K562 (cell line): ENCODE data around the gene ID2. TPM values are rescaled to one million over a fixed set of nuclear protein-coding genes. Genes with fewer than 3 reads are reported as not detected.
A peak's percentile ranks its signal among the peaks of the same experiment; 100 is the strongest.

Experiments used
- ATAC-seq: fragments of 200-7000 bp; cut with Tn5 transposase; 3 replicates; pipeline ENCODE4 v1.9.1; 2020; ENCODE audit warnings: moderate library complexity
- BruUV-seq: library from RNA; stranded (reverse); fragments of 400-500 nt; replicated peaks from 2 replicates; lab custom pipeline; 2021; lab: Mats Ljungman, UMichigan
- CTCF ChIA-PET: fragments of 300-600 bp; formaldehyde crosslinking; extraction: SDS; loops from one replicate; lab custom pipeline; 2021; ENCODE audit warnings: low intra/inter-chr PET ratio; lab: Yijun Ruan, JAX
- POLR2A ChIA-PET: fragments of 300-600, 350-650 bp; sonication (Branson Sonifier 250); formaldehyde crosslinking; extraction: SDS; loops from one replicate; lab custom pipeline; 2021; ENCODE audit warnings: antibody characterized with exemption, inconsistent platforms; lab: Yijun Ruan, JAX
- DNase-seq, 4 experiments: peaks; one replicate each; pipeline versions ENCODE4 v3.0.0 to v3.0.0-alpha.2; 2011 to 2018; ENCODE audit warnings: low spot score in 3 of 4, mixed read lengths in 3 of 4; ENCODE audit errors: extremely low read depth in 1 of 4
- FAIRE-seq: peaks from 2 replicates; lab custom pipeline; 2011; peaks lifted over from hg19 to GRCh38; lab: Jason Lieb, UNC
- H2AFZ ChIP-seq: 2 replicates; pipeline ENCODE4 v1.6.0; 2011; ENCODE audit warnings: low read depth, low read length, control low read depth, inconsistent platforms
- H3K27ac ChIP-seq: fragments of 200-600 bp; 3 replicates; pipeline ENCODE4 v1.8.0; 2011; ENCODE audit warnings: low read depth, mild to moderate bottlenecking, control low read depth, inconsistent platforms, low read length, moderate library complexity, mixed read lengths; ENCODE audit errors: extremely low read depth
- H3K27me3 ChIP-seq, 2 experiments: fragments of 300-600 bp in 1 of 2; 2 replicates in 1 of 2; 3 replicates in 1 of 2; pipeline versions ENCODE4 v1.6.0 to v1.8.0; 2011; ENCODE audit warnings: inconsistent platforms in 2 of 2, low read length in 2 of 2, mild to moderate bottlenecking in 1 of 2, mixed read lengths in 1 of 2, moderate library complexity in 1 of 2; ENCODE audit not compliant: control insufficient read depth in 2 of 2, insufficient read depth in 2 of 2
- H3K36me3 ChIP-seq: fragments of 300-600 bp; 3 replicates; pipeline ENCODE4 v1.8.0; 2011; ENCODE audit warnings: mild to moderate bottlenecking, low read length, inconsistent platforms; ENCODE audit not compliant: control insufficient read depth, insufficient read depth
- H3K4me1 ChIP-seq, 2 experiments: fragments of 200-600 bp in 1 of 2; replicated peaks in 1 of 2; 2 replicates in 1 of 2; 3 replicates in 1 of 2; pipeline versions ENCODE4 v1.5.1 to v1.8.0; 2011; ENCODE audit warnings: inconsistent platforms in 2 of 2, low read length in 2 of 2, mild to moderate bottlenecking in 1 of 2, mixed read lengths in 1 of 2, moderate library complexity in 1 of 2; ENCODE audit not compliant: control insufficient read depth in 2 of 2, insufficient read depth in 2 of 2
- H3K4me2 ChIP-seq: 2 replicates; pipeline ENCODE4 v1.6.1; 2011; ENCODE audit warnings: low read length, control low read depth, inconsistent platforms, mixed read lengths; ENCODE audit not compliant: insufficient read depth
- H3K4me3 ChIP-seq: fragments of 200-600 bp; sonication (generic), shearing (Covaris generic); 2 replicates; pipeline ENCODE4 v1.5.1; 2016; ENCODE audit warnings: control low read depth, inconsistent platforms
- H3K79me2 ChIP-seq: fragments of 200-600 bp; 3 replicates; pipeline ENCODE4 v1.8.0; 2011; ENCODE audit warnings: low read length, inconsistent platforms; ENCODE audit not compliant: control insufficient read depth, insufficient read depth
- H3K9ac ChIP-seq, 2 experiments: 2 replicates each; pipeline versions ENCODE4 v1.6.0 to v1.6.1; 2011; ENCODE audit warnings: low read depth in 2 of 2, low read length in 2 of 2, control low read depth in 1 of 2, inconsistent platforms in 1 of 2, mild to moderate bottlenecking in 1 of 2, mixed read lengths in 1 of 2; ENCODE audit not compliant: insufficient read depth in 1 of 2
- H3K9me1 ChIP-seq: one replicate; pipeline ENCODE4 v1.6.0; 2011; ENCODE audit warnings: inconsistent platforms, mild to moderate bottlenecking, low read length, moderate library complexity; ENCODE audit not compliant: control insufficient read depth, insufficient read depth
- H3K9me3 ChIP-seq: replicated peaks from 2 replicates; pipeline ENCODE4 v1.5.1; 2011; ENCODE audit warnings: low read depth, low read length, inconsistent platforms; ENCODE audit not compliant: control insufficient read depth, insufficient read depth
- H4K20me1 ChIP-seq: replicated peaks from 2 replicates; pipeline ENCODE4 v1.6.1; 2011; ENCODE audit warnings: low read length, inconsistent platforms, mixed read lengths; ENCODE audit not compliant: control insufficient read depth, insufficient read depth
- ATF3 ChIP-seq, 2 experiments: fragments of 450-650 bp in 1 of 2; sonication (generic) in 1 of 2; formaldehyde crosslinking in 1 of 2; IDR thresholded peaks in 1 of 2; conservative IDR thresholded peaks in 1 of 2; 2 replicates each; pipeline versions ENCODE4 v1.6.1 to v1.8.1; 2016 to 2023; ENCODE audit warnings: mild to moderate bottlenecking in 2 of 2, moderate library complexity in 2 of 2, inconsistent platforms in 1 of 2, missing genetic modification reagents in 1 of 2
- BACH1 ChIP-seq: fragments of 200-800 bp; sonication (Bioruptor generic); IDR thresholded peaks from 2 replicates; pipeline ENCODE4 v1.6.1; 2016; ENCODE audit warnings: missing genetic modification characterization, missing compliant biosample characterization
- BMI1 ChIP-seq: fragments of 150-350 bp; IDR thresholded peaks from 2 replicates; pipeline ENCODE4 v1.6.1; 2014; ENCODE audit warnings: low read length
- HCFC1 ChIP-seq: IDR thresholded peaks from 2 replicates; pipeline ENCODE4 v1.6.1; 2012; ENCODE audit warnings: low read depth, low read length, improper control_type of control experiment
- KLF10 ChIP-seq: fragments of 250-450 bp; sonication (Bioruptor Pico); IDR thresholded peaks from 2 replicates; pipeline ENCODE4 v1.6.1; 2021; ENCODE audit warnings: matching md5 sums
- NCOA1 ChIP-seq: fragments of 450-650 bp; IDR thresholded peaks from 2 replicates; pipeline ENCODE4 v1.6.1; 2016; ENCODE audit warnings: low read depth
- NR1H2 ChIP-seq: sonication (generic); formaldehyde crosslinking; IDR thresholded peaks from 2 replicates; pipeline ENCODE4 v1.4.0; 2020; ENCODE audit warnings: mild to moderate bottlenecking, missing genetic modification reagents
- SNAPC5 ChIP-seq: fragments of 250-450 bp; sonication (Bioruptor Pico); IDR thresholded peaks from 2 replicates; pipeline ENCODE4 v1.8.0; 2021; ENCODE audit warnings: moderate library complexity, mild to moderate bottlenecking, inconsistent platforms
- SNIP1 ChIP-seq: fragments of 450-650 bp; IDR thresholded peaks from 2 replicates; pipeline ENCODE4 v1.7.1; 2017; ENCODE audit warnings: low read depth, mild to moderate bottlenecking
- TCF7L2 ChIP-seq: fragments of 150-350 bp; IDR thresholded peaks from 2 replicates; pipeline ENCODE4 v1.6.1; 2016; ENCODE audit warnings: low read depth, mild to moderate bottlenecking, low read length, moderate library complexity
- ZNF280A ChIP-seq: fragments of 450-650 bp; IDR thresholded peaks from 2 replicates; pipeline ENCODE4 v1.6.1; 2018; ENCODE audit warnings: mild to moderate bottlenecking, low read depth; ENCODE audit not compliant: partially characterized antibody
- ZNF408 ChIP-seq: fragments of 250-450 bp; sonication (Bioruptor Pico); IDR thresholded peaks from 2 replicates; pipeline ENCODE4 v1.4.0; 2020; ENCODE audit warnings: low read depth, mild to moderate bottlenecking, moderate library complexity
- ZNF41 ChIP-seq: fragments of 250-450 bp; sonication (Bioruptor Pico); conservative IDR thresholded peaks from 2 replicates; pipeline ENCODE4 v1.4.0; 2020; ENCODE audit warnings: mild to moderate bottlenecking
- ZNF77 ChIP-seq: fragments of 250-450 bp; sonication (Bioruptor Pico); IDR thresholded peaks from 2 replicates; pipeline ENCODE4 v1.5.0; 2020
- WGBS: fragments of 100-300 bp; shearing (Covaris generic); methylation state at CpG from one replicate; pipeline ENCODE4 v1.1.6; 2016; ENCODE audit warnings: low coverage, mixed read lengths; ENCODE audit not compliant: insufficient coverage; ENCODE audit errors: missing lambda C conversion rate; 5-methylcytosine and 5-hydroxymethylcytosine counted together
- in situ Hi-C: fragments of 300-500 bp; cut with MboI; formaldehyde crosslinking; loops from 4 replicates; pipeline ENCODE4 v1.15.0; 2018; ENCODE audit warnings: inconsistent platforms, mixed read lengths
- intact Hi-C: fragments of 100-400 bp; cut with micrococcal nuclease; formaldehyde crosslinking; loops from 2 replicates; pipeline ENCODE4 v1.14.2; 2022
- polyA plus RNA-seq, 8 experiments: library from polyadenylated mRNA; depleted of rRNA in 4 of 8; stranded (reverse) in 5 of 8; unstranded in 3 of 8; fragments of >200 nt; fragmentation: Nextera tagmentation in 2 of 8; fragmentation: Illumina TruSeq in 1 of 8; extraction: Ambion mirVana in 2 of 8; extraction: Trizol in 1 of 8; gene quantifications; 2 replicates each; pipeline versions ENCODE4 v1.2.1 to v1.2.3, GENCODE V29; 2011 to 2014; ENCODE audit warnings: inconsistent platforms in 1 of 8, missing spikeins in 1 of 8
- total RNA-seq, 7 experiments: library from RNA; depleted of rRNA in 6 of 7; stranded (reverse); fragments of >200 nt in 6 of 7; fragmentation: Illumina TruSeq in 2 of 7; extraction: Trizol in 2 of 7; gene quantifications; 2 replicates each; pipeline versions ENCODE4 v1.2.1 to v1.2.3, GENCODE V29; 2011 to 2021; ENCODE audit warnings: low replicate concordance in 1 of 7

The ID2 gene
- total and polyA plus RNA-seq, 9 of the 15 experiments (the other 6 are each of a cell fraction or from before 2014, with no cell fraction given): 8.0 to 35.7 (median 16.6) TPM

- intact Hi-C loops: no loop called here
- no peaks in the 10 kb centered on the region for H3K36me3 ChIP-seq
- no peaks in the 10 kb centered on the region for H3K9me1 ChIP-seq
- in situ Hi-C loops: no loop called here
- no peaks in the 10 kb centered on the region for H4K20me1 ChIP-seq
- 28% methylated on average over 5 of the region's 5 CpGs for WGBS
- H3K9me3 ChIP-seq: no peaks in the 10 kb centered on the region
- no peak overlapping the region for H3K4me3 ChIP-seq
- no peaks in the 10 kb centered on the region for H3K79me2 ChIP-seq
- FAIRE-seq: no peak
- H3K27ac ChIP-seq: no peak overlapping the region
- no peak for ATAC-seq
- H3K9ac ChIP-seq: no peak overlapping the region
- TF ChIP-seq BACH1 (no peak), SNIP1 (no peak), TCF7L2 (no peak), NCOA1 (no peak), BMI1 (no peak), ZNF41 (no peak), ZNF77 (no peak), NR1H2 (CRISPR knock-in tag) (no peak), SNAPC5 (CRISPR knock-in tag) (no peak), KLF10 (CRISPR knock-in tag) (no peak), ATF3 (IDR thresholded peaks at IDR 0.05) (no peak), ATF3 (CRISPR knock-in tag; conservative IDR thresholded peaks at IDR 0.05) (no peak), HCFC1 (no peak), ZNF280A (no peak), ZNF408 (CRISPR knock-in tag) (no peak)
- peaks cover 10 to 12% of the 10 kb centered on the region in 2 experiments; a peak in 4 of 5 replicates for H3K4me1 ChIP-seq
- BruUV-seq: no TSS peak
- peak overlapping the region; percentile 38; the same call in 1 of the 2 replicates for H2AFZ ChIP-seq
- no peak overlapping the region for H3K4me2 ChIP-seq
- CTCF ChIA-PET: no interaction called here
- H3K27me3 ChIP-seq: no peaks in the 10 kb centered on the region
- DNase-seq: no peak
- POLR2A ChIA-PET: interaction anchor here (0.6 to 1.6 kb wide), 2 partner anchors 15 to 25 kb away, joined by 3 to 11 read pairs; partner anchors contain the start of gene ID2
Measured at GRCh38 chr2:8666581-8666980, 15.3 kb upstream of the ID2 start.
